Measurements from ENCODE around the gene RBM5.
"Not testable (repeated sequence)": the region's sequence is repeated elsewhere in the genome, so short reads cannot be mapped to it uniquely, and the experiment has no call there.

RBM5 gene

DNA sequence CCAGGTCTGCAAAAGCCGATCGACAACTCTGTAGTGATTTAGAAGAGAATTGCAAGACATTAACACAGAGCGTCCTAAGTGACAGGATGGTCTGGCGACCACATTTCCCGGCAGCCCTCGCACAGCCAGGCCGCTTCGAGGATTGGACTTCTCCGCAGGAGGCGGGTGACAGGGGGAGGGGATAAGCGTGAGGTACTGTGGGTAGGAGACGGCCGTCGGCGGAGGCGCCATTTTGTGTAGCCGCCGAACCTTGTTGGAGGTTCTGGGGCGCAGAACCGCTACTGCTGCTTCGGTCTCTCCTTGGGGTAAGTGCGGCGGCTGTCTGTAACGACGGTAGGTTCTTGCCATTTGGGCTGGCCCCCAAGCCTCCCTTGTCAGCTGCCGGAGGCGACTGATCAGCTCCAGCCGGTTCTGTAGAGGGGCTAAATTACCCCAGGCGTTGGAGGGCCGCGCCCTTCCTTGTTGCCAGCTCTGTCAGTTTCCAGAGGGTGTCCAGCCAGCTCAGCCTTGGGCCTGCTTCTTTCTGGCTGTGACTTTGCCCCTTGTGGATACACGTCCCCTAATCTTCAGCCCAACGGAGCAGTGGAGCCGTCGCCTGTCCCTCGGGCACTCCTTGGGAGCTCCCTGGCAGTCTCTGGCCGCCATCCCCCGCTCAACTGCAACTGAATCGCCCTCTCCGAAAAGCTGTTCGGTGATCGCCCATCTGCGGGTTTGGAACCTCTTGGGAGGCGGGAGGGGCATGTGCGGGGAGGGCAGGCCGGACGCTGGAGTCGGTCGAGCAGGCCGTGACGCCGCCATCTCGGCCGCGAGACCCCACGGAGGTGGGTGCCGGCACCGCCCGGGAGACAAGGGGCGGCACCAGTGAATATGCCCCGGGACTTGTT lies at the start of gene RBM5:
Gene RBM5, plus strand, starts transcription at position 195 of the 884 bp plus-strand sequence. CDS start 1,516 bp downstream, outside the sequence.
- DNase-seq, result peak; percentile 88 to 91

DNA sequence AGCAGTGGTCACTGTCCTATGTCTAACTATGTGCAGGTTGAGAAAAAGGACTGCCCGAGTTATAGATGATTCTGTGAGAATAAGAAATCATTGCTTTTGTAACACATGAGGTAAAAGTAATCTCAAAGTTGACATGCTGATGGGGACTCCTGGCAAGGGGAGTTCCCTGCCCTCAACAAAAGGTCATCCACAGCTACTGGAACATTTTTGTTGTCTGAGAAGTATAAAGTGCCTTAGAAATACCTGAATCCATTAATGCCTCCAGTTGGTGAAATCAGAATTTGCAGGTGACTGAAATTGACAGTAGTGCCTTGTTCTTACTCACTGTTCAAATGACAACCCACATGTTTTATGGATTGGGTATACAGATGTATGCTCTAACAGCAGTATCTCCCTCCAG lies 43.7 kb upstream of the RBM5 start:
- no peak for DNase-seq

DNA sequence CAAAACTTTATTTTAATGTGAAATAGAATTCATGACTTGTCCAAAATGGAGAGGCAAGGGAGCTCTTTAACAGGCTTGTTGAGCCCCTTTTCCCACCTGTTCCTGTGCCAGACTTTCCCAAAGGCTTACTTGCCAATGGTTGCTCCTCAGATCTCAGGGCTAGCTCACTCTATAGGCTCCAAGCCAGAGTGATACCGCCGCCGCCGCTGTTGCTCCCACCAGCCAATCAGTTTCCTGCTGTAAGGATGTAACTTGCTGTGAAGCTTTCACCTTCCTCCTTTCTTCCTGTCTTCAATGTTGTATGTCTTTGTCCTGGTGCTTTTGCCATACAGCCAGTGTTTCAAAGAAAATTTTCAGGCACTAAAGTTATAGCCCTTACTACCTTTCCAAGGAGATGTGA lies 41.3 kb upstream of the RBM5 start:
- DNase-seq, result no peak

DNA sequence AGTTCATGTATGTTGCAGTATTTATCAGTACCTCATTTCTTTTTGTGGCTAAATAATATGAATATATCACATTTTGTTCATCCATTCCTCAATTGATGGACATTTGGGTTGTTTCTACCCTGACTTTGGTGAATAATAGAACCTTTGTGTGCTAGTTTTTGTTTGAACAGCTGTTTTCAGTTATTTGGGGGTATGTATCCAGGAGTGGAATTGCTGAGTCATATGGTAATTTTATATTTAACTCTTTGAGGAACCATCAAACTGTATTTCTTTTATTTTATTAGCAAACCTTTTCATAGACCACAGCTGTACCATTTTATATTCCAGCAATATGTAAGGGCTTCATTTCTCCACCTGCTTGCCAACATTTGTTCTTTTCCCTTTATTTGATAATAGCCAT lies 38.4 kb upstream of the RBM5 start:
- no peak for DNase-seq

DNA sequence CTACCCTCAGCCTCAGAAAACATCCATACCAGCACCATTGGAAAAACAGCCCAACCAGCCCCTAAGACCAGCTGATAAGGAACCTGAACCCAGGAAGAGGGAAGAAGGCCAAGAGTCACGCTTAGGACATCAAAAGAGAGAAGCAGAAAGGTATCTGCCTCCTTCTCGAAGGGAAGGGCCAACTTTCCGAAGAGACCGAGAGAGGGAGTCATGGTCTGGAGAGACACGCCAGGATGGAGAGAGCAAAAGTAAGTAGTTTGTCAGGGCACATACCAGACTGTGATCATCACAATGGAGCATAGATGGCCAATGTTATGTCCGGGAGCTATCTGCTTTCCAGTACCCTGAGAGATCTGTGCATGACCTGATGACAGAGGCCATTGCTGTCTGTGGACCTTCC lies 31.0 kb upstream of the RBM5 start:
- no peak for DNase-seq

DNA sequence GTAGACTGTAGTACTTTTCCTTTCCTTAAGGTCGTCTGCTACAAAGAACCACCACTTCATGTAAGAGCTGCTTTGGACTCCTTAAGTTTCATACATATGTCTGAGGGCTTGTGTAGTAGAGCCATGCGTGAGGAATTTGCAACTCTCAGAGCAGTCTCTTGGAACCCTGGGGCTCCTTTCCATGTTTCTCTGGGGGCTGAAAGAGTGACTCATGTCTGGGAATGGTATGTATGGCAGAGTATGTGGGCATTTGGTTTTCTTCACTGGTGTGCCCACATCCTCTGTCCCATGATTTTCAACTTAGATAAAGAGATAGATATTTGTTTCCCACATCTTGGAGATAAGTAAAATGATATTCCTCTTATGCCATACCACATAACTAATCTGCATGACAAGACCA lies 20.6 kb upstream of the RBM5 start:
- DNase-seq, result no peak

DNA sequence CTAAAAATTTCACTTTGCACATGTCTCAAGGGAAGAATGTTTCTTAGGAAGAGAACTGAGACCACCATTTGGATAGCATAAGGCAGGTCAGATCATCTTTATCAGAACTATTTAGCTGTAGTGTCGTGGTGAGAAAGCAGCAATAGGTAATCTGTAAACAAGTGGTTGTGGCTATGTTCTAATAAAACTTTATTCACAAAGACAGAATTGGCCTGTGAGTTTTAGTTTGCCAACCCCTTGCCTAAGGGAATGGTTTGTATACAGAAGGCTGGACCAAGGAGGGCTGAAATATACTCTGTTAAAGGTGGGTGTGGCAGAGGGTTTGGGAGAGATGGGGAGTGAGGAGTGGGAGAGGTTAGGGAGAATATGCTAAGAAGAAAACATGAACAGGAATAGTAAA lies 10.6 kb upstream of the RBM5 start:
- DNase-seq, result no peak

DNA sequence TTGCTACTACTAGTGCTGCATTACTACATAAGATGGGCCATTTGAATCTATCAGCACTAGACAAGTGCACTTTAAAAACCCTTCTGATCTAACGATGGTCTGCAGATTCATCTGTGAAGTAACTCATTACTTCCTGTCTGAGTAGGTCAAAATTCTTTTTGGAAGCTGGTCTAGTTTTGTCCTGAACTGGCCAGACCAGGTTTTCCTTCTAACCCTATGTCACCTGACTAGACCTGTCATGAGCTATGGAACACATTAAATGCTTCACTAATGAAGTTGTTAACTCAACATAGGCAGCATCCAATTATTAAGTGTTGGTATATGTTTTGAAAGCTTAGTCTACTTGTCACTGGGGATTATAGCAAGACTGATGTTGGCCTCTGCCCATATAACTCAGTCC lies 10.1 kb upstream of the RBM5 start:
- DNase-seq, result peak in 1 of 2 donors; percentile 3

DNA sequence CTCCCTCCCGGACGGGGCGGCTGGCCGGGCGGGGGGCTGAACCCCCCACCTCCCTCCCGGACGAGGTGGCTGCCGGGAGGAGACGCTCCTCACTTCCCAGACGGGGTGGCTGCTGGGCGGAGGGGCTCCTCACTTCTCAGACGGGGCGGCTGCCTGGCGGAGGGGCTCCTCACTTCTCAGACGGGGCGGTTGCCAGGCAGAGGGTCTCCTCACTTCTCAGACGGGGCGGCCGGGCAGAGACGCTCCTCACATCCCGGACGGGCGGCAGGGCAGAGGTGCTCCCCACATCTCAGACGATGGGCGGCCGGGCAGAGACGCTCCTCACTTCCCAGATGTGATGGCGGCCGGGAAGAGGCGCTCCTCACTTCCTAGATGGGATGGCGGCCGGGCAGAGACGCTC lies 3.8 kb upstream of the RBM5 start:
- not testable (repeated sequence) for DNase-seq

DNA sequence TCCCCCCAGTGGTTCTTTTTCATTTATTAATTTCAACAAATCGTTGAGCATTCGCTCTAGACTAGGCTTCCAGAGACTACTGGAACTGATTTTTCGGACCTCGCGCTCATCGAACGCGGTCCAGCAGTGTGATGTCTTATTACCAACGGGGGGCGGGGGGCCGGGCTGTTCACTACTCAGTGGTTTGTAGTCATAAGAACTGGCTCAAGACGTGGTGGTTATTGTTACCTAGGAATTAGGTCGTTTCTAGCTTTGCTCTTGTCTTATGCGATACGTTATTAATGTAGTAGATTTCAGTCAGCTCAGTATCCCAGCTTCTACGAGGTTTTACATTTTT lies 858 bp downstream of the RBM5 start:
- DNase-seq, result no peak

DNA sequence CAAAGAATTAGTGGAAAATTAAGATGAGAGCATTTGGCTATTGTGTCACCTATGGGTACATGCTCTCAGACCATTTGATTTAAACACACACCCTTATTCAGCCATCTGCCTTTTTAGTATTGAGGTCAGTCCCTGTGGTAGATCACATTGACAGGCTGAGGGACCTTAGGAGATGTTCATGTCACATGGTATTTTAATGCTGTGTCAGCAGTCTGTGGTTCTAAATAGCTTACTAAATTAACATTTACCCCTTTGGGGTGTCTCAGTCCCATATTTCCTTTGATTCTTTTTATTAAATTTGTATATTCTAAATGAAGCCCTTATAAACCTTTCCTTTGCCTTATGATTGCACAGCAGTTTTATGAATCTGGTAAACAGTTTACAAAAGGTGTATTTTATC lies 2.3 kb downstream of the RBM5 start:
- DNase-seq, result no peak

DNA sequence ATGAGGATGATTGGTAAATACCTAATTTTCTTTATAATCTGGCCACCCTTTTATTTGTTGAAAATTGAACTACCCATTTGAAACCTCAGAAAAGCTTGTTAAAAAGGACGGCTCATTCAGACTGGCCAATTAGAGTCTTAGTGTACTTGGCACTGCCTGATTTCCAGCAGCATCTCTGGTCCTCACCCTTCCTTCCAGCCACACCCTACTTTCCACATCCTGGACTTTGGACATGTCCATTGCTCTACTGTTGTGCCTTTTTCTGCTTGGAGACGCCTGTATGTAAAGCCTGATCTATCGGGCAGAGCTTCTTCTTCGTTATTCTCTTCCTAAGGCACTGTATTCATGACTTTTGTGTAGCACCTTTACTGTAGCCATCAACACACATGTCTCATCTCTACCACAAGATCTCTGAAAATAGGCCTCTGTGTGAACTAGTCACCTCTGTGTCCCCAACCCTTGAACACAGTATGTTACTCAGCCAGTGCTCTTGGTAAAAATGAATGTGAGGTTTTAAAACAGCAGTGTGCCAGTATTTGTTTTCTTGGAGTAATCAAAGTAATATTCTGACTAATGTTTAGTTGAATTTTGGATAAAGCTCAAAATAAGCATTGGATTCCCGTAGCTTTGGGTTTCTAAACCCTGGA lies 6.8 kb downstream of the RBM5 start:
- DNase-seq, result no peak

DNA sequence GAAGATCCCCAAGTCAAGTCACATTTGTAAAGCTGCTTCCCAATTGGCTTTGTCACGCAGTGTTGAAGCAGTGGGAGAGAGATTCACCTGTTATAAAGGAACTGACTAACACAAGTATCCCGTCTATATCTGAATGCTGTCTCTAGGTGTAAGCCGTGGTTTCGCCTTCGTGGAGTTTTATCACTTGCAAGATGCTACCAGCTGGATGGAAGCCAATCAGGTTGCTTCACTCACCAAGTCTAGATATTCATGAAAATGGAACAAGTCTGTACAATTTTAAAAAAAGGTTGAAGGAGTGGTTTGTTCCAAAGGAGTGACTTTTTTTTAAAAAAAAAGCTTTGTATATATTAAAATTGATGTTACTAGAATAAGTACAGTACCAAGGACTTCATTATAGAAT lies 11.7 kb downstream of the RBM5 start:
- DNase-seq, result no peak

DNA sequence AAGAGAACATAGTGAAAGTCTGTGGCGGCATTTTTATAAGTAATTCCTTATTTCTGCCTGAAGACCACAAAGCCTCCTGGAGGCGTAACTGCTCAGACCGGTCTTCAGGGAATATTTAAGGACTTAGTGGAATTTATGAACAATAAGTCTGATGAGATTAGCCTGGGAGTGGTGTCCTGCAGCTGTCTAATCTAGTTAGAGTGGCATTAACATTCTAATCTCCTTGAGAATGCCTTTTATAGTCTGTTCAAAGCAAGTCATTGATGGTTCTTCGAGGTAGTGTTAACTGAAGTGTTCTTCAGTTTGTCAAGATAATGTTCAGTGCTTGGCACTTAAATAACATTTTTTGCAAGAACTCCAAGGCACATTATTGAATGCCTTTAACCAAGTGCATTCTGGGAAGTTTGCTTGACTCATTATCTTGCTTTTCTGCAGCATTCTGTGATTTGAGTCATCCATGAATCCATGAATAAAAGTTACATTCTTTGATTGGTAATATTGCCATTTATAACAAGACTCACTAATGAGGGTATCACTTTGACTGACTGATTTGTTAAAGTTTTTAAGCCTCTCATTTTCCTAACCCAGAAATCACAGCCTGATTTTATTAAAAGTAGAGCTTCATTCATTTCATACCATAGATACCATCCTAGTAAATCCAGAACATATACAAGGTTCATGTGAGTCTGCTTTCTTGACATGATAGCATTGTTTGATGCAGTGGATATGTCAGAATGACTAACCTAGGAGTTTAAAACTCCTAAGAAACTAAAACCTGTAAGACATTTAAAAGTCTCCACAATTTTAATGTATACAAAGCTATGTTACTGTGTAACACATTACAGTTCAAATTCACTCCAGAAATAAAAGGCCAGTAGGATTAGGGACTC lies 12.5 kb downstream of the RBM5 start:
- no peak for DNase-seq

DNA sequence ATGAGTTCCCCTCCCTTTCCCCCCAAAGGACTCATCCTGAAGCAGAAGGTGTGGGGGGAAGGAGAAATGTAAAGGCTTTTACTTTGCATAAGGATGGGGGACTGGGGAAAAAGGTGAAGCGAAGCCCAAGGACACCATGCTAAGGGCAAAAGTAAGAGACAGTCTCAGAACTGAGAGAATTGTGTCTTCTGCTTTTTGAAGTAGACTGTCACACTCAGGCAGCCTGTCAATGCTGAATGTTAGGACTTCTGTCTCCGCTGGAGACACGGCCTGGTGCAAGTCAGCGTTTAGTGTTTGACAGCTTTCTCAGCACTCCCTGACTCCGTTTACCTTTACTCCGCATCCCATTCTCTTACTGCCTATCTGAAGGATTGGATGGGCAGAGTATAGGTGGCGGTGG lies 13.8 kb downstream of the RBM5 start:
- DNase-seq, result no peak

DNA sequence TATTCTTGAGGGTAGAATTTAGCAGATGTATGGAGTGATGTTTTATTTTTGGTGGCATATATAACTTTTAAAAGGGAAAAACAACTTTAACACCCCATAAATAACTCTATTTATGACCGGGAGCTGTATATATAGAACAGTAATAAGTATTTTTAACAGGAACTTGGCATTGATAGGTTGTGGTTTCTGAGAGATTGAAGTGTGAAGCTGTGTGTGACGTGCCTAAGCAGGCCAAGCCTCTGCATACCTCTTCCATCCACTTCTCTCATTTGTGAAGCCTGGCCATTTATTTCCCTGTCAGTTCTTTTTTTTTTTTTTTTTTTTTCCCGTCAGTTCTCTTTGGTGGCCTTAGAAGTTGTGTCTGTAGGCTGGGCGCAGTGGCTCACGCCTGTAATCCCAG lies 23.0 kb downstream of the RBM5 start:
- DNase-seq, result no peak

DNA sequence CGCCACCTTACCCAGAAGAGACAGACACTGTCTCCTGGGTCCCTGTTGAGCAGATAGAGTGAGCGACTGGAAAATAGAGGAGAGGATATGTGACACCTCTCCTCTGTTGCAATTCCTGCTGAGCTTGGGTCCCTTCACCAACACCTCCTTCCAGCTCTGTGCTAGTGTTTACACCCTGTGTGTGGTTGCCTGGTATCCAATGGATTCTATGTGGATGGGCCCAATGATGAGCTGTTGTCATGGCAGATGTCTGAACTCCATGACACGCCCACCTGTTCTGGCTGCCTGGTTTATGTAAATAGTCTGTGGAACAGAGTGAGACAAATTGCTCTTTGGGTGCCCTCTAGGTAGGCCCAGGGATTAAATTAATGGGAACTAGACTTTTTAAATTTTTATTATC lies 23.7 kb downstream of the RBM5 start:
- DNase-seq, result no peak

DNA sequence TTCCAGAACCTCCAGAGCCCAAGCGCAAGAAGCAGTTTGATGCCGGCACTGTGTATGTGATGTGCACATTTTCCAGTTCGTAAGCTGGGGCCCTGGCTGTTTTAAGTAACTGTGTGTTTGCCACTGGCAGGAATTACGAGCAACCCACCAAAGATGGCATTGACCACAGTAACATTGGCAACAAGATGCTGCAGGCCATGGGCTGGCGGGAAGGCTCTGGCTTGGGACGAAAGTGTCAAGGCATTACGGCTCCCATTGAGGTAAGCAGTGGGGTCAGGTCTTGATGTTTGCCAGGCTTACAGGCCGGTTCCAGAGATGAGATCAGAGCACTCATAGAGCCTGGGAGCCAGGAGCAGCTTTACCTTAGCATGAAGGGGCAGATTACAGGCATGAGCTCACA lies 28.4 kb downstream of the RBM5 start:
- no peak for DNase-seq

DNA sequence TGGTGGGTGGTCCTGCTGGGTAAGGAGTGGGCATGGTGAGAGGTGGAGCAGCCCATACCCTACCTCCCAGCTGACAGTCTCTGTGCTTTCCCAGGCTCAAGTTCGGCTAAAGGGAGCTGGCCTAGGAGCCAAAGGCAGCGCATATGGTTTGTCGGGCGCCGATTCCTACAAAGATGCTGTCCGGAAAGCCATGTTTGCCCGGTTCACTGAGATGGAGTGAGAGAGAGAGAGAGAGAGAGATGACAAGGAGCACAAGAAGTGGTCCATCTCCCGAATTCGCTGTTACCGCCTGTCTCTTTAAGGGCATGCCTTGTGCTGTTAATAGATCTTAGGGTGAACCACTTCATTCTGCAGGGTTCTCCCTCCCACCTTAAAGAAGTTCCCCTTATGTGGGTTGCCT lies 29.5 kb downstream of the RBM5 start:
- DNase-seq, result peak in 1 of 2 donors; percentile 12

DNA sequence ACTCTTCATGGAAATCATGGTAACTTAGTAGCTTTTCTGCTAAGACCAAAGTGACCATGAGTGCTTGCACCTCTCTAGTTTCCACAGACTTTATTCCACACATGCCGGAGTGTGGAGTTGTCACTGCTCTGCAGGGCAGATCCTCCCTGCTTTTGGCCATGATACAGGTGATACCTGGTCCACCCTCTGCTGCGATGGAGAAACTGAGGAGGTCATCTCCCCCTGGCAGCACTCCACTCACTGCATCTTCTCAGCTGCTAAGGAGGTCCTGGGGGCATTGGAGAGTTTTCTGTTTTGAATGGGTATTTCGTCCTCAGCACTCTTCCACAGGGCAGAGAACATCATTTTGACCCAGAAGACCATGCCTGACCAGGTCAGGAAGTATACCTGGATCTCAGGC lies 31.1 kb downstream of the RBM5 start:
- no peak for DNase-seq

DNA sequence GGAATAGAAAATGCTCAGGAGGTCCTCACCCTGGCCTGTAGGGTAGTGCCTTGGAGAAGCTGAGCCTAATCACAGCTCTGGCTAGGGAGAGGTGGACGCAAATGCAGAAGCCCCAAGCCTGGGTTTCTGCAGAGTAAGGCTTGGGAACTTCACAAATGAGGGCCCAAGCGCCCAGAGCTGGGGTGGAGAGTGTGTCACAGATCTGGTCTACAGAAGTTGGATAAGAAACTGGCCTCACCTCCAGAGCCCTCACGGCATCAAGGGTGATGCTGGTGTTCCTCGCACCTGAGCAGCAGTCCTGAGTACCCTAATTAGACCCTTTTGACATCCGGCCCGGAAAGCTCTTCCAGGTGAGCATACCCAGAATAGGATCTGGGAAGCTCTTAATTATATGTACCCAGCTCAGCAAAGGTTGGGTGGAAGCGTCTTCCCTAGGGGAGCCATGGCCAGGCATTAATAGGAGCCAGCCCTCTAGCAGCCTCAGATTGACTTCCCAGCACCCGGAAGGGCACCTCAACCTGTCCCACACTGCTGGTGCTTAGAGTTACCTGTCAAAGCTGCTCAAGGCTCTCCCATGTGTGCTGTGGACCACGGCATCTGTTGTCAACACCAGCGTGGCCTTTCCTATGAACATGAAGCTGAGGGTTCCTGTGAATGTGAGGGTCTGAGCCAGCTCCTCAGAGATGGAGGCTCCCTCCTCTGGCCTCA lies 31.8 kb downstream of the RBM5 start:
- no peak for DNase-seq

DNA sequence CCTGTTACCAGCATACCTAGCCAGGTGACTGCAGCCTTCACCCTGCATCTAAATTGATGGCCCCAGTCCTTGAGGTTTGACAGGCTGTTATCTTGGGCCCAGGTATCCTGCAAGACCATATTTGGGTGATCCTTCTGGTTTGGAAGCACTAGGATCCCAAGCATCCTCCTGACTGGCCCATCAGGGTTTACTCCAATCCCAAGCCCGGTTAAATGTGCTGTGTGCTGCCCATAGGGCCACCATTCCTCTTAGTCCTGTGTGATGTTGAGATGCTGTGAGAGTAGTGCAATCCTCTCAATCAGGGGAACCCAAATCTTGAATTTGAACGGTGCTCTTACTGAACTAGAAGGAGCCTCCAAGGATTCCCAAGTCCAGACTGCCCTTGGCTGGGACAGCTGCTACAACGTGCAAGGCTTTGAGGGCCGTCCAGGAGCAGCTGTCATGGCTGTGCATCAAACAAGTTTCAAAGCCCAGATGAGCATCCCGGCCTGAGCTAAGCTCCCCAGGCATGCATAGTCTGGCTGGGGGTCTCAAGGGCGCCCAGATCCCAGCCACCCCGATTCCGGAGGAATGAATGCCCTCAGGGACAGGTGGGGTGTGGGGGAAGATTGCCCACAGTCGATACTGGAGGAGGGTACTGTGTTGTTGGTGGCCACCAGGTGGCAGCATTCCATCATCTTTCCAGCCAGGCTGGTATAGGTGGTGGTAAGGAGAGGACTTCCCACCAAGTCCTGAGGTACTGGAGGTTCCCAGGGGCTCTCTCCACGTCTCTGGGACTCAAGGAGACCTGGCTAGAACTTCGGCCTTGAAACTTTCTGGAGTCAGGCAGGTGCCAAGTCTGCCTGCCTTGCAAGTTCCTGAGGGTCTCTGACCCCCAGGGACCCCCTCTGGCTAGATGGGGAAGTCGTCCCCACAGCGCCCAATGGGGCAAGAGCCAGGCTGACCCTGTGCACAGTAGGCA lies 32.6 kb downstream of the RBM5 start:
- DNase-seq, result peak; percentile 45 to 77

Data from inflammatory macrophage treated with lipopolysaccharide for 1 hour (primary cell).